Left lung (tissue), 10 donors: ENCODE measurements around the gene WFDC12. TPM values are rescaled to one million over a fixed set of nuclear protein-coding genes. Genes with fewer than 3 reads are reported as not detected.

Experiments
- ATAC-seq: fragments of 200-7000 bp; cut with Tn5 transposase; one replicate; pipeline ENCODE4 v1.9.1; 2020; ENCODE audit warnings: moderate library complexity
- DNase-seq, 4 donors: peaks; one replicate each; pipeline ENCODE4 v3.0.0-alpha.2; 2013 to 2020
- H3K27ac ChIP-seq, 2 donors: fragments of 200-600 bp; sonication (generic) in 1 of 2; one replicate each; pipeline versions ENCODE4 v1.5.0 to v1.8.0; 2020 to 2021
- H3K27me3 ChIP-seq, 2 donors: fragments of 200-600 bp; sonication (generic) in 1 of 2; one replicate each; pipeline versions ENCODE4 v1.5.0 to v1.8.0; 2020 to 2021
- H3K36me3 ChIP-seq, 2 donors: fragments of 200-600 bp; sonication (generic) in 1 of 2; one replicate each; pipeline versions ENCODE4 v1.5.0 to v1.8.0; 2020 to 2021
- H3K4me1 ChIP-seq, 2 donors: fragments of 200-600 bp; one replicate each; pipeline ENCODE4 v1.8.0; 2021
- H3K4me3 ChIP-seq, 2 donors: fragments of 200-600 bp; sonication (generic) in 1 of 2; one replicate each; pipeline versions ENCODE4 v1.5.0 to v1.8.0; 2020 to 2021; ENCODE audit warnings: mild to moderate bottlenecking in 1 of 2
- H3K9me3 ChIP-seq, 2 donors: fragments of 200-600 bp; sonication (generic) in 1 of 2; one replicate each; pipeline versions ENCODE4 v1.5.0 to v1.8.0; 2020 to 2021
- CTCF ChIP-seq, 2 donors: fragments of 200-600 bp; sonication (generic) in 1 of 2; IDR thresholded peaks; one replicate each; pipeline versions ENCODE4 v1.5.0 to v1.8.0; 2021; ENCODE audit warnings: antibody characterized with exemption in 2 of 2
- intact Hi-C, 2 donors: fragments of 100-400 bp; cut with DNase I; formaldehyde crosslinking; loops; one replicate each; pipeline versions ENCODE4 v1.11.2 to v1.14.2; 2022
- polyA plus RNA-seq, 6 donors: library from polyadenylated mRNA; unstranded; fragments of 120-200 nt; gene quantifications; one replicate each; pipeline ENCODE4 v1.2.1, GENCODE V29; 2013; ENCODE audit not compliant: insufficient read length in 6 of 6
- total RNA-seq, 2 donors: library from RNA; stranded (reverse); fragmentation: NEBNext Ultra II Directional; extraction: Animal tissue kit (Norgen Biotek cat#: 25700); gene quantifications; one replicate each; pipeline ENCODE4 v1.2.1, GENCODE V29; 2021
- donor health status: DM: no; HTN: yes; CAD: no.
- donor health status: DM: no; HTN: no; CAD: no.

WFDC12 gene
- total and polyA plus RNA-seq, 8 donors, result 0.44 to 0.73 TPM; not detected in 6

GRCh38 chr20:45087097-45087790 is 37.0 kb downstream of the WFDC12 start:
- H3K4me3 ChIP-seq, result no peak overlapping the region
- peak; percentile 56 for ATAC-seq
- no peaks in the 10 kb centered on the region for H3K27me3 ChIP-seq
- intact Hi-C loops, result no loop called here
- no peak overlapping the region for H3K27ac ChIP-seq
- H3K9me3 ChIP-seq, result peaks cover 0 to 4% of the 10 kb centered on the region in 2 donors
- H3K36me3 ChIP-seq, result peaks cover 0 to 33% of the 10 kb centered on the region in 2 donors
- no peak for DNase-seq
- no peaks in the 10 kb centered on the region for H3K4me1 ChIP-seq
- no peak for TF ChIP-seq CTCF (IDR thresholded peaks at IDR 0.05)

DNA sequence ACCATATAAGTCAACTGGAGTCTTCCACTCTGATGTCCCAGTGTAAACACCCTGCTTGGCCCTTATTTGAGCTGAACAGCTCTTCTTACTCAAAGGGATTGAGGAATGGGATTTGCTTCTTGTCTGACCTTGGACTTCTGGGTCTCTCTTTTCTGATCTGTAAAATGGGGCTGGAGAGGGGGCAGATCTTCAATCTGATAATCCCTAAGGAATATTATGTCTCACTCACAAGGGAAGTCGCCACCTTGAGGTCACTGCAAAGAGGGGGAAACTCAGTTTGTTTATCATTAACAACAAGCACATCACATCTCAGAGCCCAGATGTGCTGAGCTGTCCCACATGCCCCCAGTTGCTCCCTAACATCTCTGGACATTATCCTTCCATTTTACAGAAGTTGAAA is 38.4 kb downstream of the WFDC12 start:
- peaks cover 0 to 11% of the 10 kb centered on the region in 2 donors for H3K9me3 ChIP-seq
- no peaks in the 10 kb centered on the region for H3K4me1 ChIP-seq
- intact Hi-C loops, result no loop called here
- no peak overlapping the region for H3K4me3 ChIP-seq
- H3K27ac ChIP-seq, result no peak overlapping the region
- DNase-seq, result no peak
- H3K36me3 ChIP-seq, result peaks cover 0 to 41% of the 10 kb centered on the region in 2 donors
- no peaks in the 10 kb centered on the region for H3K27me3 ChIP-seq
- TF ChIP-seq CTCF (IDR thresholded peaks at IDR 0.05), result no peak
- ATAC-seq, result no peak

DNA sequence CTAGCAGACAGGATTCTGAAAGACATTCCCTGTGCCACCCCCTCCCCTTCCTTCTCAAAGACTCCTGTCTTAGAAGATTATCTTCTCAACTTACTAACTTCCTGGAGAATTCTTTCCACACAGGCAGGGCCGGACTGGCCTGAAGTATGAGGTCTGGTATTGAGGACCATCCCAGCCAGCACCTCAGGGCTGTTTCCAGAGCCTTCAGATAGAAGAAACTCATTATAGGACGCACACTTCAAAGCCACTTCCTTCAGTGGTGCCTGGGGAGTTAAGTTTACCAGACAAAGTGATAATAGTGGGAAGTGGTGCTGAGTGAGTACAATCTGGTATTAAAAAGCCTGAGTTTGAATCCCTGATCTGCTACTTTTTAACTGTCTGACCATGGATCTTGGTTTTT is 39.0 kb downstream of the WFDC12 start:
- no peak for TF ChIP-seq CTCF (IDR thresholded peaks at IDR 0.05)
- H3K27me3 ChIP-seq, result no peaks in the 10 kb centered on the region
- ATAC-seq, result no peak
- peaks cover 0 to 11% of the 10 kb centered on the region in 2 donors for H3K9me3 ChIP-seq
- no peak for DNase-seq
- H3K36me3 ChIP-seq, result peaks cover 0 to 41% of the 10 kb centered on the region in 2 donors
- no peak overlapping the region for H3K27ac ChIP-seq
- intact Hi-C loops, result no loop called here
- H3K4me1 ChIP-seq, result no peaks in the 10 kb centered on the region
- no peak overlapping the region for H3K4me3 ChIP-seq

GRCh38 chr20:45083127-45083526 is 41.1 kb downstream of the WFDC12 start:
- Histone ChIP-seq H3K4me3 (no peak overlapping the region), H3K9me3 (peaks cover 0 to 11% of the 10 kb centered on the region in 2 donors), H3K27ac (no peak overlapping the region), H3K4me1 (no peaks in the 10 kb centered on the region), H3K36me3 (peaks cover 0 to 53% of the 10 kb centered on the region in 2 donors), H3K27me3 (no peaks in the 10 kb centered on the region)
- ATAC-seq (no peak), DNase-seq (no peak)
- intact Hi-C loops, result no loop called here
- no peak for TF ChIP-seq CTCF (IDR thresholded peaks at IDR 0.05)

DNA sequence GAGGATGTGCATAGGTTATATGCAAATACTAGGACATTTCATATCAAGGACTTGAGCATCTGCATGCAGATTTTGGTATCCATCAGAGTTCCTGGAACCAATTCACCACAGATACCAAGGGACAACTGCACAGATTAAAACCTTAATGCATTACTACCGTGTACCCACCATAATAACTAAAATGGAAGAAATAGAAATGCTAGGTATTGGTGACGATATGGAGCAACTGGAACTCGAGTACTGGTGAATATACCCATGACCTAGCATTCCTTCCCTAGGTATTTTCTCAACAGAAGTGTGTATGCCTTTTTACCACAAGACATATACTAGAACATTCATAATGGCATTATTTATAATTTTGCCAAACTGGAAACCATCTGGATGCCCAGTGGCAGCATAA is 41.8 kb downstream of the WFDC12 start:
- Histone ChIP-seq H3K36me3 (peaks cover 0 to 60% of the 10 kb centered on the region in 2 donors), H3K4me1 (no peaks in the 10 kb centered on the region), H3K4me3 (no peak overlapping the region), H3K9me3 (peaks cover 0 to 11% of the 10 kb centered on the region in 2 donors), H3K27me3 (no peaks in the 10 kb centered on the region), H3K27ac (no peak overlapping the region)
- ATAC-seq (no peak), DNase-seq (no peak)
- TF ChIP-seq CTCF (IDR thresholded peaks at IDR 0.05), result no peak
- intact Hi-C loops, result no loop called here
